GM12801 (cell line): ENCODE data around the gene TENT4A.

Experiments used
- TF ChIP-seq, protein P1 (sequence below): IDR thresholded peaks from one replicate; pipeline ENCODE4 v1.5.1; 2011; ENCODE audit warnings: control low read depth; ENCODE audit not compliant: insufficient read length; ENCODE audit errors: extremely low read depth

Gene TENT4A

DNA sequence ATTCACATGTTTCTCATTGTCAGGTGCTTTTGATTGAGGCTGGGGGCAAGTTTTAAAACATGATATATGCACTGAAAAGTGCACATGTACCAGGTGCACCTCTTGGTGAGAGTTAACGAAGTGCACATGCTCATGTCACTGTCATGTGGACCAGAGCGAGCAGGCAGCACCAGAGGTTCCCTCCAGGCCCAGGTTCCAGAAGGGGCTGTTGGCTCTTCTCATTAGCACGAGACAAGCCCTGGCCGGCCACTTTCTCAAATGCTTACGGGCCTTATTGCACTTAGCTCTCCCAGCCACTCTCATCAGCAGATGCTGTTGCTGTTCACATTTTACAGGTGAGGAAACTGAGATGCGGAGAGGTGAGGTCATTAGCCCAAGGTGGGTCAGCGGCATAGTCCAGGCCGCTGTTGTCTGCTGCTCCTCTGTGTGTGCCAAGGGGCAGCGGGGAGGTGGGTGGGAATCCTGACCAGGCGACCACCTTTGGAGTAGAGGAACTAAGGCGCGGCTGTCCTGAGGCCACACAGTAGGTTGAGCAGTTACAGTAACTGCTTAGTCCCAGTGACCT, 27.4 kb downstream of the TENT4A start:
- TF ChIP-seq, protein P1, sequence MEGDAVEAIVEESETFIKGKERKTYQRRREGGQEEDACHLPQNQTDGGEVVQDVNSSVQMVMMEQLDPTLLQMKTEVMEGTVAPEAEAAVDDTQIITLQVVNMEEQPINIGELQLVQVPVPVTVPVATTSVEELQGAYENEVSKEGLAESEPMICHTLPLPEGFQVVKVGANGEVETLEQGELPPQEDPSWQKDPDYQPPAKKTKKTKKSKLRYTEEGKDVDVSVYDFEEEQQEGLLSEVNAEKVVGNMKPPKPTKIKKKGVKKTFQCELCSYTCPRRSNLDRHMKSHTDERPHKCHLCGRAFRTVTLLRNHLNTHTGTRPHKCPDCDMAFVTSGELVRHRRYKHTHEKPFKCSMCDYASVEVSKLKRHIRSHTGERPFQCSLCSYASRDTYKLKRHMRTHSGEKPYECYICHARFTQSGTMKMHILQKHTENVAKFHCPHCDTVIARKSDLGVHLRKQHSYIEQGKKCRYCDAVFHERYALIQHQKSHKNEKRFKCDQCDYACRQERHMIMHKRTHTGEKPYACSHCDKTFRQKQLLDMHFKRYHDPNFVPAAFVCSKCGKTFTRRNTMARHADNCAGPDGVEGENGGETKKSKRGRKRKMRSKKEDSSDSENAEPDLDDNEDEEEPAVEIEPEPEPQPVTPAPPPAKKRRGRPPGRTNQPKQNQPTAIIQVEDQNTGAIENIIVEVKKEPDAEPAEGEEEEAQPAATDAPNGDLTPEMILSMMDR: no peak

DNA sequence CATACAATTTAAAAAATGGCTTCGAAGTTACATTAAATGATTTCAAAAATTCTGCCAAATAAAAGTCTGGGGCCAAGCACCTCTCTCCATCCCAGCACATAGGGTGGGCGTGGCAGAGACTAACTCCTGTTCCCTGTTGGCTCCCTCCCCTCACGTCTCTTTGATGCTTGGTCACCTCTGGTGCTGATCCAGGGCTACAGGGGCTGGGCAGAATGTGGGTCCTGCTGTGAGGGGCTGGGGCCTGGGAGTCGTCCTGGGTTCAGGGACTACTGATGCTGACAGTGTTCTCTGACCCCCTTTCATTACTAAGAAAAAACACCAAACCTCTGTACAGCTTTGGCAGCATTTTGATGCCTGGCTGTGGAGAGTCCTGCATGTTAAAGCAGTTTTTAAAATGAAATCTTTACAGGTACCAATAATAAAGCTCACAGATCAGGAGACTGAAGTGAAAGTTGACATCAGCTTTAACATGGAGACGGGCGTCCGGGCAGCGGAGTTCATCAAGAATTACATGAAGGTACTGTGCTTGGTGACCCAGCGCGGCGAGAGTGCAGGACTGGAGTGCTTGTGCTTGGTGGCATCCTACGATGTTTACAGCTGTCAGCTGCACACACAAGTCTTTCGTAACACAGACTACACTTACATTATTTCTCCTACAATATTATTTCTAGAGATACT, 29.0 kb downstream of the TENT4A start:
- TF ChIP-seq, protein P1: no peak

DNA sequence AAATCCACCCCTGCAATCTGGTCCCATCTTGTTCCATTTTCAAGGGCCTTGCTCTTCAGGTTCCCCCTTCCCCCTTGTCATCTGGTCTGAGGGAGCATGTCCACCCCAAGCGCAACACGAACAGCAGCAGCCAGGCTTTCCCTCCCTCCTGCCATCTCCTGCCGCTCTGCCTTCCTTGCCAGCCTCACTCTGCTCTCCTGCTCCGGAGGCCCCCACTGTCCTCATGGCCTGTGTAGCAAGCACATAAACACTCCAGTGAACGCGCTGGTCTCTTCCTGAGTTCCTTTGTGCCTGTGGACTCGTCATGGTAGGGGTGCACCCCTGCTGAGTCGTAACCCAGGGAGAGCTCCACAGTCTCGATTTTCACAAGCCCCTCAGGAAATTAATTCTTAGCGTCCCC, 29.9 kb downstream of the TENT4A start:
- TF ChIP-seq, protein P1: no peak

DNA sequence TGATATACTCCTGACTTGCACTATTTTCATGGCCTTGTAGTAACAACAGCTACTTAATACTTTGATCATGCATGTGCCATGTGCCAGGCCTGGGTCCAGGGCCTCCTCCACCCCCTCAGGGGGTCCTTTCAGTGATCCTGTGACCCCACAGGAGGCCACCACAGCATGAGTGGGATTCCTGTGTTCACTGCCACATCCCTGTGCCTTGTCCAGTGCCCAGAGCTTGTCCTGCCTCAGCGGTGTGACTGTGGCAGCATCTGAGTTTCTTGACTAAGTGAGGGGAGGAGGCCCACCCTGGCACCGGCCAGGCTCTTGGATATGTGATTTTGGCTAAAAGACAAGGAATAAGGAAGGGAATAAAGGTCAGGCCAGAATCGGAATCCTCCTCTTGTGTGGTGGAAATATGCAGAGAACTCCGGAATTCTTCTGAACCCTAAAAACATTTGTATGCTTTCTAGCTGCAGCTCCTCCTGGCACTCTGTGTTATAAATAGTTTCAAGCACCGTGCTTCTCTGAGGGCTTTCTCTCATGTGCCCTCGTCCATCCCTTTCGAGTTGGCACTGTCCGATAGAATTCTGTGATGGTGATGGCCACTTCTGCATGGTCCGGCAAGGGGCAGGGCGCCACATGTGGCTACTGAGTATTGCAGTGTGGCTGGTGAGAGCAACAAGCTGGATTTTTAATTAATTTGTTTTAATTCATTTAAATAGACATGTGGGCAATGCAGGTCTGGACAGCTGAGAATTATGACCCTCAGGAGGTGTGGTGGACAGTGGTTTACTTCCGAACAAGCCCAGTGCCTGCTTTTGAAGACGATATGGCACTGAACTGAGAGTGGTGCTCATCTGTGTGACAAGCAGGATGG, 31.8 kb downstream of the TENT4A start:
- TF ChIP-seq, protein P1: no peak

DNA sequence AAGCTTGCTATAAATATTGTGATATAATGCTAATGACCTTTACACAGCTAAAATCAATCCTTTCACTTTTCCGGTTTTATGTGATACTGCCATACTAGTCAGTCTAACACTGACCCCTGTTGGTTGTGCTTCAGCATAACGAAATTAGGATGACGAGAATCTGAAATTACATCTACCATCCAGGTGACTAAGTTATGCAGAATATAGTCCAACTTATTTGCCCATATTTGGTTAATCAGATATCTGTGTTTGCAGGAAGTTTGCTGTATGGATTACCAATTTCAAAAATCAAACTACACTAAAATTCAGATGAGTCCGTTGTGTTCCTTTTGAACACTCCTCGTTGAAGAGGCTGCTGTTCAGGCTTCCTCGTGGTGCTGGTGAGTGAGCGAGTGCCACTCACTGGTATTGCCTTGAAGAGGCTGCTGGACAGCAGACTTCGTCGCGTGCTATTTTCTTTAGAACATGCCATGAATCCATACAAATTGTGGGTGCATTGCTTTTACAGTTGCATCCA, 32.5 kb downstream of the TENT4A start:
- TF ChIP-seq, protein P1: no peak

DNA sequence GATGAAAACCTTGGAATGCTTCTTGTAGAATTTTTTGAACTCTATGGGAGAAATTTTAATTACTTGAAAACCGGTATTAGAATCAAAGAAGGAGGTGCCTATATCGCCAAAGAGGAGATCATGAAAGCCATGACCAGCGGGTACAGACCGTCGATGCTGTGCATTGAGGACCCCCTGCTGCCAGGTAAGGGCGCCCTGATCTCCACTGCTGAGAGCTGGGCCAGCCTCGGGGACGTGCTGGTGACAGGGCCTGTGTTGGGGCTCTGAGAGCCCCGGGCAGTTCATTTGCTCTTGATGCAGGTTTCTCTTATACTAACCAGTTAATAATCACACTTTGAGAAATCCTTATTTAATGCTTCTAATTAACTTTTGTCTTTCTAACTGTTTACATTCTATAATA, 33.0 kb downstream of the TENT4A start:
- TF ChIP-seq, protein P1: no peak

DNA sequence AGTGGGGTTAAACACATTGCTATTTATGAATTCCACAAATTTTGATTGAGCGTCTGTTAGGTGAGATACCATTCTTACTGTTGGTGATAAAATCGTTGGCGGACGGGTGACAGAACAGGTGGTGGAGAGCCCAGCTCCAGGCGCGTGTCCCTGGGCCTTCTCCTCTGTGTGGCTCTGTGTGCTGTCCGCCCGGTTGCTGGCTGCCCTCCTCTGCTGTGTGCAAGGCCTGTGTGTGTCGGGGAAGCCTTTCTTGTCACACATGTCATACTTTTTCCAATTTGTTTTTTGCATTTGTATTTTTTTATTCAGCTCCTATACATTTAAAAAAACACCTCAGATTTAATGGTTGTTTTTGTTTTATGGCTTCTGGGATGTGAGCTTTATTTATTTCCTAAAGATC, 33.9 kb downstream of the TENT4A start:
- TF ChIP-seq, protein P1: no peak
